Gastrocnemius medialis (tissue), 4 donors: ENCODE results near the gene FGF19.

Source experiments
- CTCF ChIP-seq, 5 experiments: fragments of 450-650 bp in 3 of 5; fragments of 200-600 bp in 2 of 5; sonication (generic) in 2 of 5; IDR thresholded peaks in 4 of 5; conservative IDR thresholded peaks in 1 of 5; 1 replicate in 4 of 5; 2 replicates in 1 of 5; pipeline ENCODE4 v1.5.1; 2016 to 2019; ENCODE audit warnings: antibody characterized with exemption in 5 of 5, mild to moderate bottlenecking in 3 of 5, moderate library complexity in 3 of 5
- POLR2A ChIP-seq, 2 donors: fragments of 450-650 bp; IDR thresholded peaks; one replicate each; pipeline ENCODE4 v1.6.1; 2017; ENCODE audit warnings: antibody characterized with exemption in 2 of 2, mild to moderate bottlenecking in 2 of 2, moderate library complexity in 2 of 2

DNA sequence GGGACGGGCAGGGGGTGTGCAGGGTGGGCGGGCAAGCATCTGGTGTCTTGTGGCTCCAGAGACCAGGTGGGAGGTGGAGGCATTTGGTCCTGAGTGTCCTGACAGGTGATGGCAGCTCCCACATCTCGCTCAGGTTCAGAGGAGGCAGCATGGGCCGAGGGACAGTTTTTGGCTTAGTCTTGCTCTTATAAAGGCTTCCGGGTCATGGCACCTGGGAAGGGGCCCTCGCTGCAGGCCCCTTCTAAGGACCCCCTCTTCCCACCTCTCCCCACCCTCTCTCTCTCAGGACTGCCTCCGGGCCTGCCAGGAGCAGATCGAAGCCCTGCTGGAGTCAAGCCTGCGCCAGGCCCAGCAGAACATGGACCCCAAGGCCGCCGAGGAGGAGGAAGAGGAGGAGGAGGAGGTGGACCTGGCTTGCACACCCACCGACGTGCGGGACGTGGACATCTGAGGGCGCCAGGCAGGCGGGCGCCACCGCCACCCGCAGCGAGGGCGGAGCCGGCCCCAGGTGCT lies 52.9 kb downstream of the FGF19 start:
- TF ChIP-seq CTCF (IDR thresholded peaks at IDR 0.05 in 4 of 5, conservative IDR thresholded peaks at IDR 0.05 in 1 of 5) (no peak), POLR2A (IDR thresholded peaks at IDR 0.05) (no peak)
